HCEC 1CT (cell line): Measurements from ENCODE around the gene CLDN7.

Source experiments
- DNase-seq: peaks from one replicate; pipeline ENCODE4 v3.0.0-alpha.2; 2017

Gene CLDN7

GRCh38 chr17:7218166-7218565, 44.1 kb downstream of the CLDN7 start:
- DNase-seq, result no peak

GRCh38 chr17:7217113-7217987, 44.9 kb downstream of the CLDN7 start:
- peak; percentile 37 for DNase-seq

DNA sequence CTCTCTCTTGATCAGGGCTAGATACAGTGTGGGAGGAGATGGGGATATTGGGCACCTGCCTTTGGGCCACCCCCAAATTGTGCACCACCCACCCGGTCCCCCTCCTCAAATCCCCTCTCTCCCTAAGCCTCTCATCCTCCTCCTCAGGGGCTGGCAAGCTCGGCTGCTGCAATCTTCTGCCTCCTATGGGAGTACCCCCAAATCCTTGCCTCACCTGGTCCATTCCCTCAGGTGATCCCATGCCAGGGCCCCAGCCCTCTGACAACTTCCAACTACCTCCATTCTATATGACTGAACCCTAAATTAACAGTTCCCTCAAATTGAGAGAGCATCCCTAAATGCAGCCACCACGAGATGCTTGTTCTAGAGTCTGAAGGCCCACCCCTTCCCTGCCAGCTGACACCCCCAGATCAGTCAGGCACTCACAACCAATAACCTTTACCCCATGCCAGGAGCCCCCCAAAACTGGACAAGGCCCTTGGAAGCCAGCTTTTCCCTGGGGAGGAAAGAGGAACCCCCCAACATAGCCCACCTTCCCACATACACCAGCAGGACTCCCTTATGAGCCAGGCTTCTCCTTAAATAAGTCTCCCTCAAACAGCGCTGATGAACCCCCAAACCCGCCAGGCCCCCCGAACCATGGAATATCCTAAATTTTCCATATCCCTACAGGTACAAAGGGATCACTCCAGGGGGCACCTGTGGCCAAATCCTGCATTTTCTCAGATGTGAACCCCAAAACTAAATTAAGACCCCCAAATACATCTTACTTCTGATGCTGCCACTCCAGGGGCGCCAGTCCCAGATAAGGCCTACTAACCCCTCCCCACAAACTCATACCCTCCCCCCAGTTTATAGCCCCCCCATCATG, 45.8 kb downstream of the CLDN7 start:
- DNase-seq, result no peak

DNA sequence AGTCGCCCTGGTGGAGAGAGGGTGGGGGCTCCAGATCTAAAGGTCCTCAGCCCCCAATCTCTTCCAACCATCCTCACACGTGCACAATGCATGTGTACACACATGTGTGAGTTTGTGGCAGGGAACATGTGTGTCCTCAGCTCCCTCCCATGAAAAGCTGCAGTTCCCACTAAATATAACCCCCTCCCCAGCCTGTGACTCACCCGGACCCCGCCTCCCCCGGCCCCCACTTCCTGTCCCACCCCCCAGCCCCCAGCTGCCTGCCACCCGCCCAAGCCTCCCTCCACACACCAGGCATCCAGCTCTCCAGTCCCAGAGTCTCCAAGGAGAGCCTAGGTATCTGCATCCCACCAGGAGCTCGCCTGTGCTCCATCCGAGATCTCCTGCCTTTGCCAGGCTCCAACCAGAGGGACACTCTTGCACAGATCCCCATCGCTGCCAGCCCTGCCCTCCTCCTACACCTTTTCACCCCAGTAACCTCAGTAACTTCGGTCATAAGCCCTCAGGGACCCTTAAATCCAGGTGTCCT, 46.6 kb downstream of the CLDN7 start:
- DNase-seq, result no peak

GRCh38 chr17:7215136-7215638, 47.1 kb downstream of the CLDN7 start:
- no peak for DNase-seq

GRCh38 chr17:7214300-7215135, 47.8 kb downstream of the CLDN7 start:
- peak; percentile 90 for DNase-seq

GRCh38 chr17:7213895-7214299, 48.4 kb downstream of the CLDN7 start:
- peak; percentile 62 for DNase-seq

DNA sequence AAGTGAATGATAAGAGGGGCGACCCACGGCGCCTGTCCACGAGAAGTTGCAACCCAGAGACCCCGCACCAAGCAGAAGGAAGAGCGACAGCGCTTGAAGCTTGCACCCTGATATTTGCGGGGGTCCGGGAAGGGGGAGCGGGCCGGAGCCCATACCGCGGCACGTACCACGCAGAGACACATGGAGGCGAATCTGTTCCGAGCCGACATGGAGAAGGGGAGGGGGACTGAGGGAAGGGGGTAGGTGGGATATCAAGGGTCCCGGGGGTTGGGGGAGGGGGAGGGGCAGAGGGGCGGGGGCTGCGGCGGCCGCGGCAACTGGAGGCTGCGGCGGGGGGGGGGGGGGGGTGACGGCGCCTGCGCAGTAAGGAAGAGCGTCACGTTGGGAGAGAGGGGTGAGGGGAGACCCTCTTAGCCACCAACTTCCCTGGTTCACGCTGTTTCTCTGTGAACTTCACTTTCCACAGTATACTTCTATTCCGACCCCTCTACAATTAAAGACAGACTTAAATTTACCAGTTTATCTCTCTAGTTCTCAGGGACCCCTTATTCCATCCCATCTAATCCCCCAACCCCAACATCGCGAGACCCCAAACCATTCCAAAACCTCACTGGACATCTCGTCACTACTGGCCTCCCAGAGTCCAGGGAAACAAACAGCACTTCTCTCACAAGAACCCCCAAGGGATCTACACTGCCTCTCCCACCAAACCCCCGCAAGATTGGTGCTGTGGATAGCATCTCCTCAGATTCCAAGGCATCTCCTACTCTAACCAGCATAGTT, 50.6 kb downstream of the CLDN7 start:
- no peak for DNase-seq
